Brain pericyte (primary cell): ENCODE results near the gene SCGB1C2.
"Not testable (repeated sequence)": the region's sequence is repeated elsewhere in the genome, so short reads cannot be mapped to it uniquely, and the experiment has no call there.

ENCODE experiments used
- DNase-seq: peaks from one replicate; pipeline ENCODE4 v3.0.0-alpha.2; 2012; ENCODE audit warnings: low read depth, low spot score

The SCGB1C2 gene

GRCh38 chr17:148757-149156, 11.4 kb downstream of the SCGB1C2 start:
- no peak for DNase-seq

- no peak for DNase-seq
Observed at GRCh38 chr17:149231-149630, 11.9 kb downstream of the SCGB1C2 start.

DNA sequence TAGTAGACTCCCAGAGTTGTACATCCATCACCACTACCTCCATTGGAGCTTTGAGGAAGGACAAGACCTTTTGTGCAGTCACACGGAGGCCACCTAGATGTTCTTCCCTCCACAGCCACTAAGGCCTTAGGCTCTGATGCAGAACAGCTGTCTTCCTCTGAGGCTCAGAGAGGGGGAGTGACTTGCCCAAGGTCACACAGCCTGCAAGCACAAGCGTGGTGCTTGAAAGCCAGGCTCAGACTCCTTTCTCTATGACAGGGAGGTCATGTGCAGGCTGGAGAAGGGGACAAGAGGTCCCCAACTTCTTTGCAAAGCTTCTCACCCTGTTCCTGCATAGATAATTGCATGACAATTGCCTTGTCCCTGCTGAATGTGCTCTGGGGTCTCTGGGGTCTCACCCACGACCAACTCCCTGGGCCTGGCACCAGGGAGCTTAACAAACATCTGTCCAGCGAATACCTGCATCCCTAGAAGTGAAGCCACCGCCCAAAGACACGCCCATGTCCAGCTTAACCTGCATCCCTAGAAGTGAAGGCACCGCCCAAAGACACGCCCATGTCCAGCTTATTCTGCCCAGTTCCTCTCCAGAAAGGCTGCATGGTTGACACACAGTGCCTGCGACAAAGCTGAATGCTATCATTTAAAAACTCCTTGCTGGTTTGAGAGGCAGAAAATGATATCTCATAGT, 12.7 kb downstream of the SCGB1C2 start:
- no peak for DNase-seq

GRCh38 chr17:151004-151403, 13.6 kb downstream of the SCGB1C2 start:
- no peak for DNase-seq

- DNase-seq: no peak
Observed at GRCh38 chr17:151886-152859, 14.8 kb downstream of the SCGB1C2 start.

GRCh38 chr17:152860-153420, 15.6 kb downstream of the SCGB1C2 start:
- no peak for DNase-seq

DNA sequence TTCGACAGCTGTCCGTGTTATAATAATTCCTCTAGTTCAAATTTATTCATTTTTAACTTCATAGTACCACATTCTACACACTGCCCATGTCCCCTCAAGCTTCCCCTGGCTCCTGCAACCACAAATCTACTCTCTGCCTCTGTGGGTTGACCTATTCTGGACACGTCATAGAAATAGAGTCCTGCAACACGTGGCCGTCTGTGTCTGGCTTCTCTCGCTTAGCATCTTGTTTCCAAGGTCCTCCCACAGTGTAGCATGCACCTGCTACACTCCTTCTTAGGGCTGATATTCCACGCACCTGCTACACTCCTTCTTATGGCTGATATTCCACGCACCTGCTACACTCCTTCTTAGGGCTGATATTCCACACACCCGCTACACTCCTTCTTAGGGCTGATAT, 16.5 kb downstream of the SCGB1C2 start:
- no peak for DNase-seq

DNA sequence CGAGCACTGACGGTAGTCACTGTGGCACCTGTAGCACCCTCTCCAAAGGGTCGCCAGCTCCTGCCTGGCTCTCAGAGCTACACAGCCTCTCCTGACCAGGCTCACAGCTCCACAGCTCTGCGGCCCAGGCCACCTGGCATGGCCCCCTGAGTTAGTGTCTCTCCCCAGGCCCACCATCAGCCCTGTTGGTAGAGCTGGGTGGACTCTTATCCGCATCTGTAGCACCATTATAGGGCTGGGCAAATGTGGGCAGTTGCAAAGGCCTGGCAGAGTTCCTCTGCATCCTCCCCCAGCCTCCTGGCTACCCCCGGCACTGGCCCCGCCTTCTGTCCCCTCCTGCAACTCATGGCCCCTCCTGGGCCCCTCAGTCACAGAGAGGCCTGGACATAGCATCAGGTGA, 18.2 kb downstream of the SCGB1C2 start:
- no peak for DNase-seq

GRCh38 chr17:156094-156621, 18.8 kb downstream of the SCGB1C2 start:
- no peak for DNase-seq

DNA sequence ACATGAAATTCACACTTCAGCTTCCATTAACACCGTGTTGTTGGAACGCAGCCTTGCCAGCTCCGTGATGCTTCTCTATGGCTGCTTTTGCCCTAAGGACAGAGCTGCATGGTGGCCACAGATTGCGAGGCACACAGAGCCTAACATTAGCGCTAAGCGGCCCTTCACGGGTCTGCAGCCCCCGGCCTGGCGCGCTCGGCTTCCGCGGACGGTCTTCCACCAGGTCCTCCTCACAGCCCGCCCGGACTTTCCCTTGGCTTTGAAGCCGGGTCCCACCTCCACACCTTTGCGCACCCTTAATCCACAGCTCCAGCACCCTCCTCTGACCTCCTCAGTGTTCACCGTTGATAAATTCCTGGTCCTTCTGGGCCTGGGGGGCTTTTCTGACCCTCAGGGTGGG, 19.6 kb downstream of the SCGB1C2 start:
- DNase-seq: no peak

DNA sequence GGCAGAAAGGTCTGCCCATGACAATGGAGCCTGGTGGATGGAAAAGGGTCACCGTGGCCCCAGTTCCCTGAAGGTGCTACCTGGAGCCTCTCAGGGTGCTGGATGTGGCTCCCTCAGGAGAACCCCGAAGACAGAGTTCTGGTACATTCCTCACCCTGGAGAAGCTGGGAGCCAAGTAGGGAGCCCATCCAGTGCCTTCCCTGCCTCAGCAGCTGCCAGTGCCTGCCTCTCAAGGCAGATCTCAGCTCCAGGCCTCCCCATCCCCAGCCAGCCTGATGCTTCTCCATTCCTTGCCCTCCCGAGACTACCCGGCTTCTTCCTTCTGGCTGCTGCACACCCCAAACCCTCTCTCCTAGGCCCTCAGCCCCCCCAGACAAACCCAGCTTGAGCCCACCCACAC, 20.5 kb downstream of the SCGB1C2 start:
- DNase-seq: no peak

DNA sequence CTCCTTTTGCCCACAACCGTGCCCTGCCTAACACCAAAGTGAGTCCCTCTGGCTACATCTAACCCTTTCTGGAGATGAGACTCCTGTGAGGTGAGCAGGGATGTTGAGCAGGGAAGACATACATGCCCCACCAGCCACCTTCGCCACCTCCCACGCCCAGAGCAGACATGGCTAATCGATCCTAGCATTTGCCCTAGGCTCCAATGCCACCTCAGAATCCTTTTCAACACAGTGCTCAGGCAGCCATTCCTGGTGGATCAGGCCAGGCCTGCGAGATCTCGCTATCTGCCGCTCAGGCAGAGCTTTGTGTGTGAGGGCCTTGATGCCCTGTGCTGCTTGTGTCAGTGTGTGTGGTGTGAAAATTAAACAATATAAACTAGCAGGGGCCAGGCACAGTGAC, 21.0 kb downstream of the SCGB1C2 start:
- no peak for DNase-seq

GRCh38 chr17:159609-160008, 22.2 kb downstream of the SCGB1C2 start:
- no peak for DNase-seq

- DNase-seq: no peak
Observed at GRCh38 chr17:160336-160735, 23.0 kb downstream of the SCGB1C2 start.

- no peak for DNase-seq
Observed at GRCh38 chr17:161481-161880, 24.1 kb downstream of the SCGB1C2 start.

- no peak for DNase-seq
Observed at GRCh38 chr17:162689-163088, 25.3 kb downstream of the SCGB1C2 start.

GRCh38 chr17:163514-164098, 26.2 kb downstream of the SCGB1C2 start:
- no peak for DNase-seq

DNA sequence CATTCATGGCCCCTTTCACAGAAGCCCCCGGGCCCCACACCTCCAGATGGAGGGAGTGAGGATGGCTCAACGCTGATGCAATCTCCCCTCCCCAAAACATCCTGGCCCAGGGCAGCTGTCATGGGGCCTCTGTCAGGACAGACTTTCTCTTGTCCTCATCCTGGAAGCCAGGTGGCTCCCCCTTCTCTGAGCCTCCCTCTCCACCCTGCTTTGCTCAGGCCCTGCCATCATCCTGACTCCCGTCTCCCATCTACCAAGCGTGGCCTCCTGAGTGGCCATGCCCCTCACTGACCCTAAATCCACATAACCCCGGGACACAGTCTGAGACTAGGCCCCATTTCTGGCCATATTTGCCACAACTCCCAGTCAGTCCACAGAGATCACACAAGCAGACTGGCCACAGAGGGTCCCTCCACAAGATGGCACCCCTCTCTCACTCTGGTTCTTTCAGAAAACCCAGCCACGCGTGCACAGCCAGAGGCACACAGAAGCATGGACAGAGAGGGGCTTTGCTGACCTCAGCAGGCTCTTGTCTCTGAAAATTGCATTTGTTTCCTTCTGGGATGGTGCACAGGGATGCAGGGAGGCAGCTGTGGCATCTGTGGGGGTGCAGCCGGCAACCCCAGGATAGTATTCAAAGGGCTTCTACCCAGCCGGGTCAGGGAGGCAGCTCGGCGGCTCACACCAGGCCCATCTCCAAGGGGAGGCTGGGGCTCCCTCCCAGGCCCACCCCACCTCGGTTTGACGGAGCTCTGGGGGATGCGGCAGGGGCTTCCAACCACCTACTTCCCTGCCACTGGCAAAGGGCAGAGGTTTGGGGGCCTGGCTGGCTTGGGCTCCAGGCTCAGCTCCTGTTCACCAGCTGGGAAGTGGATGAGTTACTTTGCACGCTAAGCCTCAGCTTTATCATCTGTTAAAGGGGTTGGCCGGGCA, 27.2 kb downstream of the SCGB1C2 start:
- DNase-seq: no peak

GRCh38 chr17:165939-166338, 28.6 kb downstream of the SCGB1C2 start:
- DNase-seq: no peak

GRCh38 chr17:168614-169013, 31.2 kb downstream of the SCGB1C2 start:
- DNase-seq: not testable (repeated sequence)

DNA sequence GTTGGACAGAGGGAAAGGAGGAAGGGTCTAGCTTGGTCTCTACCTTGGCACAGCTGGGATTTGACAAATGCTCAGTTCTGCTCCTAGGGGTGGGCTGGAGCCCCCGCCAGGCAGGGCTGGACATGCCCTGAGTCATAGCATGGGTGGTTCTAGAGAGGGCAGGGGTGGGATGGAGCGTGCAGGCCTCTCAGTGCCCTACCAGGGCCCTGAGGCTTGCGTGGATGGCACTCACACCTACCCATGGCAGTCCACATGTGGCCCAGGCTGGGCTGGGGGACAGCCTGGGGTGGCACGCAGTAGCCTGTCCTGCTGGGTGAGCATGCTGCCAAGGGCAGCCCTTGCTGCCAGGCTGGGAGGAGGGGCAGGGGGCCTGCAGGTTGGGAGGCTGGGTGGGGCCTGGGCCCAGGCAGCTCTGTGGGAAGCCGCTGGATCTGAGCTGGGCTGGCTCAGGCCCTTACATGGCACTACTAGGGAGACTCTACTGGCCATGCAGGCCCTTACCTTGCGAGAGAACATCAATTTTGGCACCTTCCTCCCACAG, 32.8 kb downstream of the SCGB1C2 start:
- no peak for DNase-seq
